K562 (cell line): ENCODE data around the gene SOHLH1.

Source experiments
- DIDO1 ChIP-seq: fragments of 450-650 bp; IDR thresholded peaks from 2 replicates; pipeline ENCODE4 v1.6.1; 2016; ENCODE audit warnings: low read depth, missing biosample characterization, missing genetic modification characterization
- EP300 ChIP-seq: IDR thresholded peaks from 2 replicates; pipeline ENCODE4 v1.6.1; 2012; ENCODE audit warnings: low read length, improper control_type of control experiment
- FOXM1 ChIP-seq, 2 experiments: fragments of 450-650 bp in 1 of 2; sonication (generic) in 1 of 2; formaldehyde crosslinking in 1 of 2; IDR thresholded peaks; 2 replicates each; pipeline versions ENCODE4 v1.6.1 to v1.9.0; 2017 to 2022; ENCODE audit warnings: low read depth in 2 of 2, mild to moderate bottlenecking in 2 of 2, missing genetic modification reagents in 1 of 2, moderate library complexity in 1 of 2
- RCOR1 ChIP-seq, 2 experiments: IDR thresholded peaks; 2 replicates each; pipeline ENCODE4 v1.6.1; 2012; ENCODE audit warnings: low read depth in 2 of 2, low read length in 2 of 2, borderline replicate concordance in 1 of 2, improper control_type of control experiment in 1 of 2
- TF ChIP-seq, protein P1 (sequence below), 3 experiments: IDR thresholded peaks in 2 of 3; conservative IDR thresholded peaks in 1 of 3; 2 replicates each; pipeline ENCODE4 v1.5.1; 2011 to 2012; ENCODE audit warnings: low read length in 3 of 3, mild to moderate bottlenecking in 3 of 3, control low read depth in 2 of 3, improper control_type of control experiment in 1 of 3, inconsistent platforms in 1 of 3, low read depth in 1 of 3, mixed read lengths in 1 of 3, moderate library complexity in 1 of 3; ENCODE audit not compliant: insufficient read depth in 2 of 3

DNA sequence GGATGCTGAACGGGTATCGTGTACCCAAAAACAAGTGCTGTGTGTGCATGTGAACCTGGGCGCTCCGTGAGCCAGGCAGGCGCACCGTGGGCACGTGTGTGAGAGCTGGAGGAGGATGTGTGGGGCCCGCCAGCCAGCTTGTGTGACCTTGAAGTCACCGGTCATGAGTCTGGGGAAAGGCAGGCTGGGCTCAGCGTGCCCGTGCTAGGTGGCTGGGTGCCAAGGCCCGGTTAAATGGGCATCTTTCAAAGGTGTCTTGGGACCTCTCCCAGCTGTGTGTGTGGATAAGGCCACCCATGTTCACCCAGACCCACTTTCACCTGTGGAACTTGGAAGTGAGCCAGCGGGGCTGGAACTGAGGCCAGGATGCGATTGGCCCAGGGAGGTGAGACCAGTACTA, 6.1 kb upstream of the SOHLH1 start:
- TF ChIP-seq, protein P1, sequence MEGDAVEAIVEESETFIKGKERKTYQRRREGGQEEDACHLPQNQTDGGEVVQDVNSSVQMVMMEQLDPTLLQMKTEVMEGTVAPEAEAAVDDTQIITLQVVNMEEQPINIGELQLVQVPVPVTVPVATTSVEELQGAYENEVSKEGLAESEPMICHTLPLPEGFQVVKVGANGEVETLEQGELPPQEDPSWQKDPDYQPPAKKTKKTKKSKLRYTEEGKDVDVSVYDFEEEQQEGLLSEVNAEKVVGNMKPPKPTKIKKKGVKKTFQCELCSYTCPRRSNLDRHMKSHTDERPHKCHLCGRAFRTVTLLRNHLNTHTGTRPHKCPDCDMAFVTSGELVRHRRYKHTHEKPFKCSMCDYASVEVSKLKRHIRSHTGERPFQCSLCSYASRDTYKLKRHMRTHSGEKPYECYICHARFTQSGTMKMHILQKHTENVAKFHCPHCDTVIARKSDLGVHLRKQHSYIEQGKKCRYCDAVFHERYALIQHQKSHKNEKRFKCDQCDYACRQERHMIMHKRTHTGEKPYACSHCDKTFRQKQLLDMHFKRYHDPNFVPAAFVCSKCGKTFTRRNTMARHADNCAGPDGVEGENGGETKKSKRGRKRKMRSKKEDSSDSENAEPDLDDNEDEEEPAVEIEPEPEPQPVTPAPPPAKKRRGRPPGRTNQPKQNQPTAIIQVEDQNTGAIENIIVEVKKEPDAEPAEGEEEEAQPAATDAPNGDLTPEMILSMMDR (IDR thresholded peaks at IDR 0.05 in 2 of 3, conservative IDR thresholded peaks at IDR 0.05 in 1 of 3; ENCODE audit: insufficient read depth in 2 of 3, low read depth in 1 of 3, low read length in 3 of 3), result no peak
- TF ChIP-seq EP300, result no peak
- no peak for TF ChIP-seq DIDO1 (tag)
- TF ChIP-seq RCOR1 (IDR thresholded peaks at IDR 0.05; ENCODE audit: borderline replicate concordance in 1 of 2, low read depth in 2 of 2, low read length in 2 of 2), result no peak
- no peak for TF ChIP-seq FOXM1 (IDR thresholded peaks at IDR 0.05; ENCODE audit: low read depth)
- TF ChIP-seq FOXM1 (CRISPR knock-in tag; IDR thresholded peaks at IDR 0.05; ENCODE audit: low read depth), result no peak
